ENCODE data around the gene NR1D1.

DNA sequence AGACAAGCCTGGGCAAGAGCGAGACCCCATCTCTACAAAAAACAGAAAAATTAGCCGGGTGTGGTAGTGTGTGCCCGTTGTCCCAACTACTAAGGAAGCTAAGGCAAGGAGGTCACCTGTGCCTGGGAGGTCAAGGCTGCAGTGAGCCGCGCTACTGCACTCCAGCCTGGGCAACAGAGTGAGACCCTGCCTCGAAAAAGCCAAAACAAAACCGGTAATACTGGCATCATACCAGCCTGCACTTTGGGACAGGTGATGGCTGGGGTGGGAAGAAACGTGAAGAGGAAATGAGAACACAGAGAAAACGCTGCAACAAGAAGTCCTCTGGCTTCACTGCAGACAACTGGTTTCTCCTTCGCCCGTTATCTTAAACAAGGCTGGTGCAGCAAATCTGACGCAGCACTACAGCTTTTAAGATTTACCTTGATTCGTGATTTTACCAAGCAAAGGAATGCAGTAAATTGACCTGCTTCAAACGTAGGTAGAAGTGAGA lies 39.2 kb upstream of the NR1D1 start:
- TF ChIP-seq, protein P1, sequence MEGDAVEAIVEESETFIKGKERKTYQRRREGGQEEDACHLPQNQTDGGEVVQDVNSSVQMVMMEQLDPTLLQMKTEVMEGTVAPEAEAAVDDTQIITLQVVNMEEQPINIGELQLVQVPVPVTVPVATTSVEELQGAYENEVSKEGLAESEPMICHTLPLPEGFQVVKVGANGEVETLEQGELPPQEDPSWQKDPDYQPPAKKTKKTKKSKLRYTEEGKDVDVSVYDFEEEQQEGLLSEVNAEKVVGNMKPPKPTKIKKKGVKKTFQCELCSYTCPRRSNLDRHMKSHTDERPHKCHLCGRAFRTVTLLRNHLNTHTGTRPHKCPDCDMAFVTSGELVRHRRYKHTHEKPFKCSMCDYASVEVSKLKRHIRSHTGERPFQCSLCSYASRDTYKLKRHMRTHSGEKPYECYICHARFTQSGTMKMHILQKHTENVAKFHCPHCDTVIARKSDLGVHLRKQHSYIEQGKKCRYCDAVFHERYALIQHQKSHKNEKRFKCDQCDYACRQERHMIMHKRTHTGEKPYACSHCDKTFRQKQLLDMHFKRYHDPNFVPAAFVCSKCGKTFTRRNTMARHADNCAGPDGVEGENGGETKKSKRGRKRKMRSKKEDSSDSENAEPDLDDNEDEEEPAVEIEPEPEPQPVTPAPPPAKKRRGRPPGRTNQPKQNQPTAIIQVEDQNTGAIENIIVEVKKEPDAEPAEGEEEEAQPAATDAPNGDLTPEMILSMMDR (IDR thresholded peaks at IDR 0.05), result peak in 1 of 6 experiments; percentile 19
- TF ChIP-seq POLR2A (IDR thresholded peaks at IDR 0.05), result no peak
